SH-SY5Y (cell line): ENCODE measurements around the gene CEP85.

Experiments
- GATA2 ChIP-seq: IDR thresholded peaks from 2 replicates; pipeline ENCODE4 v1.6.1; 2011; ENCODE audit warnings: mild to moderate bottlenecking, low read depth, low read length
- GATA3 ChIP-seq: IDR thresholded peaks from 2 replicates; pipeline ENCODE4 v1.6.1; 2011; ENCODE audit warnings: low read depth, mild to moderate bottlenecking, low read length, moderate library complexity

DNA sequence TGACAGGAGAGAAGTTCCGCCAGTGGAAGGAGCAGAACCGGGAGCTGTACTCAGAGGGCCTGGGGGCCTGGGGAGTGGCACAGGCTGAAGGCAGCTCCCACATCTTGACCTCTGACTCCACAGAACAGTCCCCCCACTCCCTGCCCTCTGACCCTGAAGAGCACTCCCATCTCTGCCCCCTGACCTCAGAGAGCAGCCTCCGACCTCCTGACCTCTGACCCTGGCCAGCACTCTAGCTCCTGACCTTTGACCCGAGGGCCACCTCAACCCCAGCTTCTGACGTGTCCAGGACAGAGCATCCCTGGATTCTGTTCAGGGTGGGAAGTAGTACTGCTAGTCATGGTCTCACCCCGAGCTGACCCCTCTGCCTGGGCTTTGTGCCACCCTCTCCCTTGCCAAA is 44.7 kb upstream of the CEP85 start:
- TF ChIP-seq GATA2: no peak
- no peak for TF ChIP-seq GATA3
